ENCODE measurements around the gene XKR7. TPM values are rescaled to one million over a fixed set of nuclear protein-coding genes. Genes with fewer than 3 reads are reported as not detected.
A peak's percentile ranks its signal among the peaks of the same experiment; 100 is the strongest.

XKR7 gene
- total and polyA plus RNA-seq, 4 donors: 0.02 to 0.12 (median 0.05) TPM

GRCh38 chr20:31996996-31997395, 29.0 kb downstream of the XKR7 start:
- Histone ChIP-seq H3K9me3 (ENCODE audit: control insufficient read depth in 4 of 4, insufficient read depth in 3 of 4, low read length in 3 of 4) (no peaks in the 10 kb centered on the region), H3K36me3 (ENCODE audit: control insufficient read depth in 4 of 4, insufficient read depth in 4 of 4, low read length in 4 of 4) (no peaks in the 10 kb centered on the region), H3K9ac (ENCODE audit: insufficient read depth in 1 of 2, low read length in 2 of 2) (no peak overlapping the region), H3K27me3 (ENCODE audit: control insufficient read depth in 3 of 3, insufficient read depth in 3 of 3, low read length in 2 of 3) (peaks cover 4 to 36% (median 22%) of the 10 kb centered on the region in 3 donors), H3K27ac (ENCODE audit: low read depth in 1 of 2, low read length in 1 of 2) (no peak overlapping the region), H3K4me1 (ENCODE audit: control insufficient read depth in 5 of 5, insufficient read depth in 5 of 5, low read length in 5 of 5) (no peaks in the 10 kb centered on the region), H3K4me3 (no peak overlapping the region)
- TF ChIP-seq CTCF (IDR thresholded peaks at IDR 0.05; ENCODE audit: control extremely low read depth, extremely low read depth): no peak
- DNase-seq: no peak
- WGBS, 2 donors: 95 to 96% methylated on average over 18 of the region's 18 CpGs
- no peak for ATAC-seq (ENCODE audit: insufficient read depth, low FRiP score)

GRCh38 chr20:31998246-31998645, 30.3 kb downstream of the XKR7 start:
- no peak for DNase-seq
- 62 to 90% methylated on average over 2 of the region's 2 CpGs for WGBS, 2 donors

GRCh38 chr20:32003325-32003724, 35.4 kb downstream of the XKR7 start:
- 68 to 71% methylated on average over 2 of the region's 2 CpGs for WGBS, 2 donors
- Histone ChIP-seq H3K36me3 (ENCODE audit: control insufficient read depth in 4 of 4, insufficient read depth in 4 of 4, low read length in 4 of 4) (no peaks in the 10 kb centered on the region), H3K4me1 (ENCODE audit: control insufficient read depth in 5 of 5, insufficient read depth in 5 of 5, low read length in 5 of 5) (peaks cover 0 to 7% (median 0%) of the 10 kb centered on the region in 5 donors), H3K9ac (ENCODE audit: insufficient read depth in 1 of 2, low read length in 2 of 2) (no peak overlapping the region), H3K9me3 (ENCODE audit: control insufficient read depth in 4 of 4, insufficient read depth in 3 of 4, low read length in 3 of 4) (no peaks in the 10 kb centered on the region), H3K27ac (ENCODE audit: low read depth in 1 of 2, low read length in 1 of 2) (no peak overlapping the region), H3K4me3 (no peak overlapping the region), H3K27me3 (ENCODE audit: control insufficient read depth in 3 of 3, insufficient read depth in 3 of 3, low read length in 2 of 3) (no peaks in the 10 kb centered on the region)
- no peak for ATAC-seq (ENCODE audit: insufficient read depth, low FRiP score)
- TF ChIP-seq CTCF (IDR thresholded peaks at IDR 0.05; ENCODE audit: control extremely low read depth, extremely low read depth): no peak
- no peak for DNase-seq

More at GRCh38 chr20:31998246-31998645, 30.3 kb downstream of the XKR7 start:
- Histone ChIP-seq H3K27ac (ENCODE audit: low read depth in 1 of 2, low read length in 1 of 2) (no peak overlapping the region), H3K4me1 (ENCODE audit: control insufficient read depth in 5 of 5, insufficient read depth in 5 of 5, low read length in 5 of 5) (no peaks in the 10 kb centered on the region), H3K27me3 (ENCODE audit: control insufficient read depth in 3 of 3, insufficient read depth in 3 of 3, low read length in 2 of 3) (peaks cover 4 to 28% (median 18%) of the 10 kb centered on the region in 3 donors), H3K9me3 (ENCODE audit: control insufficient read depth in 4 of 4, insufficient read depth in 3 of 4, low read length in 3 of 4) (no peaks in the 10 kb centered on the region), H3K4me3 (no peak overlapping the region), H3K9ac (ENCODE audit: insufficient read depth in 1 of 2, low read length in 2 of 2) (no peak overlapping the region), H3K36me3 (ENCODE audit: control insufficient read depth in 4 of 4, insufficient read depth in 4 of 4, low read length in 4 of 4) (no peaks in the 10 kb centered on the region)
- TF ChIP-seq CTCF (IDR thresholded peaks at IDR 0.05; ENCODE audit: control extremely low read depth, extremely low read depth): no peak
- ATAC-seq (ENCODE audit: insufficient read depth, low FRiP score): no peak

- DNase-seq: peak in 1 of 3 donors; percentile 30
- no peaks in the 10 kb centered on the region for H3K36me3 ChIP-seq (ENCODE audit: control insufficient read depth in 4 of 4, insufficient read depth in 4 of 4, low read length in 4 of 4)
Measured at GRCh38 chr20:32004963-32005362, 37.0 kb downstream of the XKR7 start.

More at GRCh38 chr20:32004963-32005362, 37.0 kb downstream of the XKR7 start:
- H3K4me3 ChIP-seq: no peak overlapping the region
- no peak for ATAC-seq (ENCODE audit: insufficient read depth, low FRiP score)
- no peaks in the 10 kb centered on the region for H3K27me3 ChIP-seq (ENCODE audit: control insufficient read depth in 3 of 3, insufficient read depth in 3 of 3, low read length in 2 of 3)
- no peak for TF ChIP-seq CTCF (IDR thresholded peaks at IDR 0.05; ENCODE audit: control extremely low read depth, extremely low read depth)
- H3K4me1 ChIP-seq (ENCODE audit: control insufficient read depth in 5 of 5, insufficient read depth in 5 of 5, low read length in 5 of 5): peaks cover 0 to 7% (median 0%) of the 10 kb centered on the region in 5 donors
- H3K27ac ChIP-seq (ENCODE audit: low read depth in 1 of 2, low read length in 1 of 2): no peak overlapping the region
- H3K9me3 ChIP-seq (ENCODE audit: control insufficient read depth in 4 of 4, insufficient read depth in 3 of 4, low read length in 3 of 4): no peaks in the 10 kb centered on the region
- H3K9ac ChIP-seq (ENCODE audit: insufficient read depth in 1 of 2, low read length in 2 of 2): no peak overlapping the region

Measured in lung (tissue), 12 donors.